ENCODE results near the gene MYO9A. TPM values are rescaled to one million over a fixed set of nuclear protein-coding genes. Genes with fewer than 3 reads are reported as not detected.

Gene MYO9A
- total and polyA plus RNA-seq, 10 of the 15 experiments (the other 5 are each of a cell fraction or from before 2014, with no cell fraction given) = 3.3 to 25.3 (median 12.2) TPM

- TF ChIP-seq ZBED1 (IDR thresholded peaks at IDR 0.05; ENCODE audit: borderline replicate concordance) = no peak
- no peak for TF ChIP-seq CBX3 (IDR thresholded peaks at IDR 0.05; ENCODE audit: borderline replicate concordance, low read depth)
- TF ChIP-seq PML (IDR thresholded peaks at IDR 0.05; ENCODE audit: low read length) = no peak
- no peak for TF ChIP-seq ZNF687 (IDR thresholded peaks at IDR 0.05)
- TF ChIP-seq BHLHE40 (IDR thresholded peaks at IDR 0.05; ENCODE audit: borderline replicate concordance in 1 of 2, low read depth in 2 of 2, low read length in 1 of 2) = no peak
- TF ChIP-seq CHD2 (IDR thresholded peaks at IDR 0.05; ENCODE audit: borderline replicate concordance, low read depth, low read length) = no peak
- no peak for TF ChIP-seq USF2 (IDR thresholded peaks at IDR 0.05; ENCODE audit: borderline replicate concordance, low read depth, low read length)
- TF ChIP-seq ATF2 (IDR thresholded peaks at IDR 0.05; ENCODE audit: low read length) = no peak
- TF ChIP-seq HDAC2 (IDR thresholded peaks at IDR 0.05) = no peak
- no peak for TF ChIP-seq BACH1 (IDR thresholded peaks at IDR 0.05; ENCODE audit: borderline replicate concordance)
- no peak for TF ChIP-seq RB1 (IDR thresholded peaks at IDR 0.05; ENCODE audit: borderline replicate concordance)
- TF ChIP-seq IKZF1 (conservative IDR thresholded peaks at IDR 0.05) = no peak
- TF ChIP-seq RAD51 (IDR thresholded peaks at IDR 0.05) = no peak
- TF ChIP-seq ZNF622 (IDR thresholded peaks at IDR 0.05) = no peak
- RAD21 ChIA-PET (ENCODE audit: unreplicated experiment) = interaction anchor here (1.7 kb wide), 1 partner anchor 25 kb away, joined by 4 read pairs; no protein-coding TSS in a partner anchor
- intact Hi-C loops (cut with micrococcal nuclease; ENCODE audit: unreplicated experiment) = no loop called here
- Histone ChIP-seq H3K27ac (ENCODE audit: control insufficient read depth, insufficient read depth) (no peak overlapping the region), H3K4me1 (ENCODE audit: control insufficient read depth, insufficient read depth, low read length) (0 out of 2 replicates have a peak, but pooled peaks cover 3% of the 10 kb centered on the region), H4K20me1 (ENCODE audit: control insufficient read depth, insufficient read depth) (no peaks in the 10 kb centered on the region), H3K4me3 (no peak overlapping the region), H3K27me3 (replicated peaks in 1 of 2; ENCODE audit: control insufficient read depth in 2 of 2, insufficient read depth in 2 of 2, low read length in 1 of 2) (no peaks in the 10 kb centered on the region), H3K36me3 (ENCODE audit: control insufficient read depth in 2 of 2, insufficient read depth in 2 of 2, low read length in 1 of 2) (no peaks in the 10 kb centered on the region), H3K9me3 (replicated peaks; ENCODE audit: control insufficient read depth, insufficient read depth, low read length) (no peaks in the 10 kb centered on the region), H3K4me2 (ENCODE audit: control insufficient read depth, insufficient read depth) (no peak overlapping the region), H3K79me2 (ENCODE audit: control insufficient read depth, insufficient read depth, low read length) (no peaks in the 10 kb centered on the region), H3K9ac (ENCODE audit: control insufficient read depth, insufficient read depth, low read length) (no peak overlapping the region), H2AFZ (ENCODE audit: control insufficient read depth, low read depth, low read length) (no peak overlapping the region)
- DNase-seq (ENCODE audit: low read depth, low spot score) (no peak), FAIRE-seq (no peak), ATAC-seq (no peak)
- no TSS peak for BruUV-seq (replicated peaks)
- SMC1A ChIA-PET (ENCODE audit: uncharacterized antibody, unreplicated experiment) = interaction anchor here (1.2 to 2.8 kb wide), 4 partner anchors 10 to 342 kb away, joined by 3 to 8 read pairs (median 5); no protein-coding TSS in a partner anchor
- in situ Hi-C loops (cut with MboI) = no loop called here
- CTCF ChIA-PET = interaction anchor here (0.9 to 1.0 kb wide), 2 partner anchors 13 to 98 kb away, joined by 3 read pairs; no protein-coding TSS in a partner anchor
- POLR2A ChIA-PET = interaction anchor here (0.6 to 1.5 kb wide), 3 partner anchors 10 to 29 kb away, joined by 3 to 9 read pairs (median 4); partner anchors contain the start of genes MYO9A and SENP8
These were observed 10.4 kb upstream of the MYO9A start for GRCh38 chr15:72128359-72128758.

All from GM12878 (cell line).